ENCODE measurements around the gene DPAGT1. TPM values are rescaled to one million over a fixed set of nuclear protein-coding genes. Genes with fewer than 3 reads are reported as not detected.

Gene DPAGT1
- total RNA-seq, 1 donor from 2014 or later = 15.4 TPM

GRCh38 chr11:119051440-119052162, 50.1 kb downstream of the DPAGT1 start:
- intact Hi-C loops (cut with micrococcal nuclease) = no loop called here
- TF ChIP-seq, protein P1, sequence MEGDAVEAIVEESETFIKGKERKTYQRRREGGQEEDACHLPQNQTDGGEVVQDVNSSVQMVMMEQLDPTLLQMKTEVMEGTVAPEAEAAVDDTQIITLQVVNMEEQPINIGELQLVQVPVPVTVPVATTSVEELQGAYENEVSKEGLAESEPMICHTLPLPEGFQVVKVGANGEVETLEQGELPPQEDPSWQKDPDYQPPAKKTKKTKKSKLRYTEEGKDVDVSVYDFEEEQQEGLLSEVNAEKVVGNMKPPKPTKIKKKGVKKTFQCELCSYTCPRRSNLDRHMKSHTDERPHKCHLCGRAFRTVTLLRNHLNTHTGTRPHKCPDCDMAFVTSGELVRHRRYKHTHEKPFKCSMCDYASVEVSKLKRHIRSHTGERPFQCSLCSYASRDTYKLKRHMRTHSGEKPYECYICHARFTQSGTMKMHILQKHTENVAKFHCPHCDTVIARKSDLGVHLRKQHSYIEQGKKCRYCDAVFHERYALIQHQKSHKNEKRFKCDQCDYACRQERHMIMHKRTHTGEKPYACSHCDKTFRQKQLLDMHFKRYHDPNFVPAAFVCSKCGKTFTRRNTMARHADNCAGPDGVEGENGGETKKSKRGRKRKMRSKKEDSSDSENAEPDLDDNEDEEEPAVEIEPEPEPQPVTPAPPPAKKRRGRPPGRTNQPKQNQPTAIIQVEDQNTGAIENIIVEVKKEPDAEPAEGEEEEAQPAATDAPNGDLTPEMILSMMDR (IDR thresholded peaks at IDR 0.05; ENCODE audit: borderline replicate concordance) = no peak
- Histone ChIP-seq H3K4me3 (no peak overlapping the region), H3K27me3 (ENCODE audit: low read depth) (no peaks in the 10 kb centered on the region), H3K36me3 (peaks cover 89% of the 10 kb centered on the region), H3K4me1 (peaks cover 23% of the 10 kb centered on the region), H3K9me3 (replicated peaks) (no peaks in the 10 kb centered on the region), H3K27ac (replicated peaks) (no peak overlapping the region)
- DNase-seq = no peak

DNA sequence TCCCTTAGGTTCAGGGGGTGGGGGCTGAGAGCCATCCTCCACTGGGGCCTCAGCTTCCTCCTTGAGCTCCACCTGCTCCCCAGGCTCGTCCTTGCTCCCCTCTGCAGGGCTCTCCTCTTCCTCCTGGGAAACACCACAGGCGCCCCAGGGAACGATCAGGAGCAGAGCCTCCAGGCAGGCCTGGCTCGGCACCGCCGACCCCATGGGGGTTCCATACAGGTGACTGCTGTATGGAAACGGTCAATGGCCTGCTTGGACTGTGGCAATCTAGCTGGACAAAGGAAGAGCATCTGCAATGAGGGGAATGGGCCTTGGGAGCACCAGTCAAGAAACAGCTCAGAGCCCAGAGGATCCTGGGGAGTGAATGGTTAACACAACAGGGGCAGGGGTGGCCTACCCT, 52.6 kb downstream of the DPAGT1 start:
- intact Hi-C loops (cut with micrococcal nuclease) = no loop called here

DNA sequence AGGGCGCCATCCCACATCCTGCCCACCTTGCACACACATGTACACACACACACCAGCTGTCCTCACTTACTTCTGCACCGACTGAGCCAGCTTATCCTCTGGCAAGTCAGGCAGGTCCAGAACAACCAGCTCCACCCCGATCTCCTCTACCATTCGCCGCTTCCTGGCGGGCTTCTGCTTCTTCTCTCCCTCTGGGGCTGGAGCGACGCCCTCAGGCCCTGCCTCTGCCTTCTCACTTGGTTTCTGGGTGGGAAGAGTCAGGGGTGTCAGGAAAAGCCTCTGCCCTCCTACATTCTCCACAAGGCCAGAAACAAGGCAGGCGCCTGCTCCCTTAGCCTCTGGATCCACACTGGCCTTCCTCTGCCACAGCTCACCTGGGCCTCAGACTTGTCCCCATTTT, 53.0 kb downstream of the DPAGT1 start:
- H3K36me3 ChIP-seq = peaks cover 91% of the 10 kb centered on the region
- TF ChIP-seq, protein P1 (IDR thresholded peaks at IDR 0.05; ENCODE audit: borderline replicate concordance) = no peak
- no peaks in the 10 kb centered on the region for H3K27me3 ChIP-seq (ENCODE audit: low read depth)

More for the DNA sequence above, 52.6 kb downstream of the DPAGT1 start:
- peaks cover 3% of the 10 kb centered on the region for H3K4me1 ChIP-seq
- H3K36me3 ChIP-seq = peaks cover 96% of the 10 kb centered on the region
- TF ChIP-seq, protein P1 (IDR thresholded peaks at IDR 0.05; ENCODE audit: borderline replicate concordance) = no peak
- H3K4me3 ChIP-seq = no peak overlapping the region
- H3K27me3 ChIP-seq (ENCODE audit: low read depth) = no peaks in the 10 kb centered on the region
- no peak for DNase-seq
- H3K9me3 ChIP-seq (replicated peaks) = no peaks in the 10 kb centered on the region
- no peak overlapping the region for H3K27ac ChIP-seq (replicated peaks)

DNA sequence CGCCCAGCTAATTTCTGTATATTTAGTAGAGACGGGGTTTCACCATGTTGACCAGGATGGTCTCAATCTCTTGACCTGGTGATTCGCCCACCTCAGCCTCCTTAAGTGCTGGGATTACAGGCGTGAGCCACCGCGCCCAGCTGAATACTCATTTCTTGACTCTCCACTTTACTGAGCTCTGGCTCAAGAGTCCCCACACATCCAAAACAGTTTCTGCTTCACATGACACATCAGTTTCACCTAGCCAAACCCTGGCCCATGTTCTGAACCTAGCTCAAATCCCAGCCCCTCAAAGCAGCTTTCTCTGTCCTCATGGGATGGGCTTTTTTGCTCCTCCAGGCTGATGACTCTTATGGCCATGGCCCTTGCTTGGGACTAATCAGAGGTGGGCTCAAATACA, 54.4 kb downstream of the DPAGT1 start:
- Histone ChIP-seq H3K9me3 (replicated peaks) (no peaks in the 10 kb centered on the region), H3K36me3 (peaks cover 77% of the 10 kb centered on the region), H3K4me1 (no peaks in the 10 kb centered on the region), H3K4me3 (no peak overlapping the region), H3K27ac (replicated peaks) (no peak overlapping the region), H3K27me3 (ENCODE audit: low read depth) (no peaks in the 10 kb centered on the region)
- intact Hi-C loops (cut with micrococcal nuclease) = no loop called here
- TF ChIP-seq, protein P1 (IDR thresholded peaks at IDR 0.05; ENCODE audit: borderline replicate concordance) = no peak
- no peak for DNase-seq

More for the DNA sequence above, 53.0 kb downstream of the DPAGT1 start:
- no peak overlapping the region for H3K4me3 ChIP-seq
- H3K4me1 ChIP-seq = no peaks in the 10 kb centered on the region
- no peaks in the 10 kb centered on the region for H3K9me3 ChIP-seq (replicated peaks)
- intact Hi-C loops (cut with micrococcal nuclease) = no loop called here
- H3K27ac ChIP-seq (replicated peaks) = no peak overlapping the region
- DNase-seq = no peak

Other genes starting within 250 kb of the DPAGT1 start
- gene CXCR5, start 218.0 kb downstream of the DPAGT1 start, total RNA-seq = not detected
- 43.8 TPM for gene BCL9L, start 175.9 kb downstream of the DPAGT1 start, total RNA-seq
- gene UPK2, start 145.6 kb downstream of the DPAGT1 start, total RNA-seq = not detected
- gene FOXR1, start 130.1 kb downstream of the DPAGT1 start, total RNA-seq = not detected
- gene CENATAC, start 103.7 kb downstream of the DPAGT1 start, total RNA-seq = 9.7 TPM
- gene RPS25, start 83.5 kb downstream of the DPAGT1 start, total RNA-seq = 767 TPM
- gene TRAPPC4, start 83.1 kb downstream of the DPAGT1 start, total RNA-seq = 32.7 TPM
- gene SLC37A4, start 71.0 kb downstream of the DPAGT1 start, total RNA-seq = 5.4 TPM
- gene HYOU1, start 44.6 kb downstream of the DPAGT1 start, total RNA-seq = 71.8 TPM
- gene VPS11, start 34.0 kb downstream of the DPAGT1 start, total RNA-seq = 22.0 TPM
- 25.2 TPM for gene HMBS, start 17.0 kb downstream of the DPAGT1 start, total RNA-seq
- gene C2CD2L, start 5.5 kb upstream of the DPAGT1 start, total RNA-seq = 10.8 TPM
- 13.9 TPM for gene HINFP, start 19.7 kb upstream of the DPAGT1 start, total RNA-seq
- gene ABCG4, start 47.2 kb upstream of the DPAGT1 start, total RNA-seq = 1.8 TPM
- gene NLRX1, start 66.9 kb upstream of the DPAGT1 start, total RNA-seq = 32.2 TPM
- gene NHERF4, start 83.6 kb upstream of the DPAGT1 start, total RNA-seq = not detected
- 7.0 TPM for gene CBL, start 104.5 kb upstream of the DPAGT1 start, total RNA-seq
- 59.2 TPM for gene MCAM, start 215.3 kb upstream of the DPAGT1 start, total RNA-seq
- gene RNF26, start 232.7 kb upstream of the DPAGT1 start, total RNA-seq = 14.0 TPM
- gene C1QTNF5, start 239.0 kb upstream of the DPAGT1 start, total RNA-seq = 14.4 TPM
- not detected for gene MFRP, start 244.9 kb upstream of the DPAGT1 start, total RNA-seq